A549 (cell line): Measurements from ENCODE around the gene PRKCE. TPM values are rescaled to one million over a fixed set of nuclear protein-coding genes. Genes with fewer than 3 reads are reported as not detected.
A peak's percentile ranks its signal among the peaks of the same experiment; 100 is the strongest.

Source experiments
- ATAC-seq, 2 experiments: fragments of 200-7000 bp in 1 of 2; fragments of >200 bp in 1 of 2; cut with Nextera tagmentation in 1 of 2; cut with Tn5 transposase in 1 of 2; 3 replicates each; pipeline versions ENCODE4 v1.8.0 to v1.9.1; 2018 to 2020; ENCODE audit warnings: mild to moderate bottlenecking in 1 of 2, moderate library complexity in 1 of 2
- CTCF ChIA-PET: fragments of 300-600 bp; sonication (Branson Sonifier 250); formaldehyde crosslinking; extraction: SDS; loops from one replicate; lab custom pipeline; 2021; ENCODE audit warnings: antibody characterized with exemption, inconsistent platforms; lab: Yijun Ruan, JAX
- POLR2A ChIA-PET: fragments of 350-600 bp; formaldehyde crosslinking; extraction: SDS; loops from one replicate; lab custom pipeline; 2021; ENCODE audit warnings: antibody characterized with exemption, inconsistent platforms; lab: Yijun Ruan, JAX
- DNase-seq, 2 experiments: peaks; one replicate each; pipeline versions ENCODE4 v3.0.0 to v3.0.0-alpha.2; 2011 to 2016; ENCODE audit warnings: low read depth in 1 of 2, low spot score in 1 of 2
- FAIRE-seq: peaks from 2 replicates; lab custom pipeline; 2011; peaks lifted over from hg19 to GRCh38; lab: Jason Lieb, UNC
- H3K27ac ChIP-seq, 2 experiments: fragments of >200 bp; sonication (Bioruptor Twin); formaldehyde crosslinking; 3 replicates each; pipeline ENCODE4 v1.5.1; 2016 to 2017
- H3K4me1 ChIP-seq: fragments of >200 bp; sonication (Bioruptor Twin); formaldehyde crosslinking; 3 replicates; pipeline ENCODE4 v1.6.1; 2016
- H3K4me2 ChIP-seq: fragments of >200 bp; sonication (Bioruptor Twin); formaldehyde crosslinking; 3 replicates; pipeline ENCODE4 v1.6.1; 2016
- H3K4me3 ChIP-seq: fragments of >200 bp; sonication (Bioruptor Twin); formaldehyde crosslinking; 3 replicates; pipeline ENCODE4 v1.5.1; 2016
- H3K9me3 ChIP-seq: fragments of >200 bp; sonication (Bioruptor Twin); formaldehyde crosslinking; 3 replicates; pipeline ENCODE4 v1.6.1; 2016
- ATOH8 ChIP-seq: fragments of 250-450 bp; sonication (Bioruptor Pico); IDR thresholded peaks from 2 replicates; pipeline ENCODE4 v1.5.0; 2020; ENCODE audit warnings: low read depth, mild to moderate bottlenecking, moderate library complexity
- BHLHE40 ChIP-seq: IDR thresholded peaks from 2 replicates; pipeline ENCODE4 v1.6.1; 2012; ENCODE audit warnings: low read depth, low read length, inconsistent platforms
- CBX2 ChIP-seq: fragments of 200-600 bp; sonication (generic); IDR thresholded peaks from 2 replicates; pipeline ENCODE4 v1.6.1; 2016; ENCODE audit warnings: low read depth, mild to moderate bottlenecking, borderline replicate concordance
- CEBPB ChIP-seq, 2 experiments: fragments of >200 bp in 1 of 2; sonication (Bioruptor Twin) in 1 of 2; formaldehyde crosslinking in 1 of 2; IDR thresholded peaks; 2 replicates each; pipeline ENCODE4 v1.6.1; 2012 to 2016
- CHD2 ChIP-seq: fragments of 150-350 bp; IDR thresholded peaks from 2 replicates; pipeline ENCODE4 v1.6.1; 2014; ENCODE audit warnings: low read length; ENCODE audit not compliant: partially characterized antibody
- CHD4 ChIP-seq: fragments of 200-600 bp; sonication (generic); IDR thresholded peaks from 2 replicates; pipeline ENCODE4 v1.6.1; 2016; ENCODE audit warnings: antibody characterized with exemption, mild to moderate bottlenecking, borderline replicate concordance
- CTCF ChIP-seq: fragments of >200 bp; sonication (Bioruptor Twin); formaldehyde crosslinking; IDR thresholded peaks from 3 replicates; pipeline ENCODE4 v1.5.1; 2016
- EHMT2 ChIP-seq: fragments of 200-600 bp; sonication (generic); IDR thresholded peaks from 2 replicates; pipeline ENCODE4 v1.6.1; 2016; ENCODE audit warnings: antibody characterized with exemption, low read depth, mild to moderate bottlenecking, moderate library complexity
- FOXS1 ChIP-seq: fragments of 250-450 bp; sonication (Bioruptor Pico); IDR thresholded peaks from 2 replicates; pipeline ENCODE4 v1.5.0; 2020; ENCODE audit warnings: mild to moderate bottlenecking, moderate library complexity
- HDAC2 ChIP-seq: fragments of 200-600 bp; sonication (generic); IDR thresholded peaks from 2 replicates; pipeline ENCODE4 v1.6.1; 2016
- HES2 ChIP-seq: fragments of >200 bp; sonication (Bioruptor Twin); formaldehyde crosslinking; IDR thresholded peaks from 2 replicates; pipeline ENCODE4 v1.6.1; 2016
- HEYL ChIP-seq: fragments of 250-450 bp; sonication (Bioruptor Pico); IDR thresholded peaks from 2 replicates; pipeline ENCODE4 v1.8.0; 2021; ENCODE audit warnings: mild to moderate bottlenecking, moderate library complexity
- HMGXB4 ChIP-seq: fragments of 250-450 bp; sonication (Bioruptor Pico); IDR thresholded peaks from 2 replicates; pipeline ENCODE4 v1.5.0; 2021; ENCODE audit warnings: mild to moderate bottlenecking, moderate library complexity, borderline replicate concordance
- JUN ChIP-seq, 2 experiments: fragments of >200 bp; sonication (Bioruptor Twin); formaldehyde crosslinking; IDR thresholded peaks; 2 replicates in 1 of 2; 3 replicates in 1 of 2; pipeline ENCODE4 v1.6.1; 2016 to 2017
- KDM5A ChIP-seq: fragments of 200-600 bp; sonication (generic); IDR thresholded peaks from 2 replicates; pipeline ENCODE4 v1.6.1; 2016; ENCODE audit warnings: antibody characterized with exemption, mild to moderate bottlenecking
- MYC ChIP-seq: IDR thresholded peaks from 2 replicates; pipeline ENCODE4 v1.6.1; 2012; ENCODE audit warnings: mild to moderate bottlenecking, inconsistent platforms, low read length, improper control_type of control experiment, borderline replicate concordance
- NFE2L2 ChIP-seq: fragments of 150-350 bp; conservative IDR thresholded peaks from 2 replicates; pipeline ENCODE4 v1.6.1; 2014; ENCODE audit warnings: low read length
- REST ChIP-seq: fragments of 200-600 bp; sonication (generic); IDR thresholded peaks from 2 replicates; pipeline ENCODE4 v1.6.1; 2016; ENCODE audit warnings: antibody characterized with exemption, mild to moderate bottlenecking, moderate library complexity
- SREBF2 ChIP-seq: fragments of 450-650 bp; IDR thresholded peaks from 2 replicates; pipeline ENCODE4 v1.6.1; 2014; ENCODE audit warnings: mild to moderate bottlenecking, moderate library complexity
- ZNF302 ChIP-seq: fragments of 250-450 bp; sonication (Bioruptor Pico); IDR thresholded peaks from 2 replicates; pipeline ENCODE4 v1.9.0; 2021; ENCODE audit warnings: inconsistent platforms, mild to moderate bottlenecking, moderate library complexity
- ZSCAN20 ChIP-seq: fragments of 250-450 bp; sonication (Bioruptor Pico); IDR thresholded peaks from 2 replicates; pipeline ENCODE4 v1.8.0; 2022; ENCODE audit warnings: mild to moderate bottlenecking, moderate library complexity
- WGBS: methylation state at CpG from one replicate; pipeline ENCODE4 v1.1.6; 2017; ENCODE audit errors: missing lambda C conversion rate; 5-methylcytosine and 5-hydroxymethylcytosine counted together
- polyA plus RNA-seq, 4 experiments: library from polyadenylated mRNA; depleted of rRNA in 3 of 4; stranded (reverse); fragments of >200 nt; fragmentation: RNase III in 1 of 4; extraction: RNeasy Plus Mini Kit Qiagen cat#74134 plus additional on column Dnase treatment in 1 of 4; gene quantifications; 2 replicates in 3 of 4; 3 replicates in 1 of 4; pipeline ENCODE4 v1.2.3, GENCODE V29; 2011 to 2017

PRKCE gene
- polyA plus RNA-seq, 2 of the 4 experiments (the other 2 are of a cell fraction): 11.5 to 12.0 TPM

- CTCF ChIA-PET: interaction anchor here (0.6 to 1.4 kb wide), 4 partner anchors 10 to 31 kb away, joined by 3 to 4 read pairs (median 3); no protein-coding TSS in a partner anchor
- FAIRE-seq (no peak), ATAC-seq (0 out of 6 replicates have a peak, but pooled peaks of 1 of the 2 experiments have one; percentile 18), DNase-seq (no peak)
- POLR2A ChIA-PET: no interaction called here
- 84% methylated on average over 21 of the region's 21 CpGs for WGBS
- H3K4me2 ChIP-seq: no peak overlapping the region
- no peak overlapping the region for H3K4me3 ChIP-seq
- no peak for TF ChIP-seq HDAC2
- TF ChIP-seq EHMT2: no peak
- TF ChIP-seq CHD2: no peak
- TF ChIP-seq HEYL (CRISPR knock-in tag): no peak
- no peak for TF ChIP-seq CBX2
- no peak for TF ChIP-seq ATOH8 (CRISPR knock-in tag)
- TF ChIP-seq ZNF302: no peak
- no peak for TF ChIP-seq KDM5A
- TF ChIP-seq CTCF: no peak
- no peak for TF ChIP-seq BHLHE40
- TF ChIP-seq CHD4: no peak
- H3K4me1 ChIP-seq: no peaks in the 10 kb centered on the region
- H3K9me3 ChIP-seq: no peaks in the 10 kb centered on the region
- H3K27ac ChIP-seq: no peak overlapping the region
Measured at GRCh38 chr2:45882707-45883602, 231.5 kb downstream of the PRKCE start.

- no peaks in the 10 kb centered on the region for H3K9me3 ChIP-seq
- TF ChIP-seq NFE2L2 (no peak), FOXS1 (no peak), HMGXB4 (CRISPR knock-in tag) (no peak), HES2 (no peak), JUN (IDR thresholded peaks at IDR 0.05) (no peak), REST (no peak), SREBF2 (no peak), CEBPB (IDR thresholded peaks at IDR 0.05) (no peak), MYC (no peak), HEYL (CRISPR knock-in tag) (no peak), ZSCAN20 (CRISPR knock-in tag) (no peak), ATOH8 (CRISPR knock-in tag) (no peak)
- ChIA-PET POLR2A (no interaction called here), CTCF (interaction anchor here (0.9 kb wide), 1 partner anchor 19 kb away, joined by 3 read pairs; no protein-coding TSS in a partner anchor)
- 79% methylated on average over 3 of the region's 3 CpGs for WGBS
- no peak for DNase-seq
- no peak overlapping the region for H3K4me3 ChIP-seq
- H3K4me2 ChIP-seq: no peak overlapping the region
- no peaks in the 10 kb centered on the region for H3K4me1 ChIP-seq
- no peak for FAIRE-seq
- H3K27ac ChIP-seq: no peak overlapping the region
- no peak for ATAC-seq
Measured at GRCh38 chr2:45883603-45884000, 232.1 kb downstream of the PRKCE start.
